OCI-LY1 (cell line): Measurements from ENCODE around the gene SUV39H1.

ENCODE experiments used
- H2AFZ ChIP-seq: fragments of 200-600 bp; sonication (generic), shearing (Covaris generic); 2 replicates; pipeline ENCODE4 v1.6.0; 2014; ENCODE audit warnings: antibody characterized with exemption, mild to moderate bottlenecking, low read length
- H3F3A ChIP-seq: fragments of 200-600 bp; sonication (generic), shearing (Covaris generic); 2 replicates; pipeline ENCODE4 v1.6.0; 2014; ENCODE audit warnings: mild to moderate bottlenecking, antibody characterized with exemption, low read length, moderate library complexity; ENCODE audit not compliant: insufficient read depth
- H3K27ac ChIP-seq: fragments of 200-600 bp; sonication (generic); 2 replicates; pipeline ENCODE4 v1.5.1; 2014; ENCODE audit warnings: low read length, mixed run types, mild to moderate bottlenecking, low read depth; ENCODE audit not compliant: poor library complexity, severe bottlenecking
- H3K27me3 ChIP-seq: fragments of 200-600 bp; sonication (generic); 2 replicates; pipeline ENCODE4 v1.6.0; 2014; ENCODE audit warnings: antibody characterized with exemption, mild to moderate bottlenecking, low read length, moderate library complexity; ENCODE audit not compliant: insufficient read depth
- H3K36me3 ChIP-seq: fragments of 200-600 bp; sonication (generic); 2 replicates; pipeline ENCODE4 v1.6.1; 2014; ENCODE audit warnings: mild to moderate bottlenecking, antibody characterized with exemption, low read length, moderate library complexity, mixed read lengths; ENCODE audit not compliant: insufficient read depth
- H3K4me1 ChIP-seq: fragments of 200-600 bp; sonication (generic); 2 replicates; pipeline ENCODE4 v1.5.1; 2014; ENCODE audit warnings: mild to moderate bottlenecking, low read length, moderate library complexity; ENCODE audit not compliant: insufficient read depth, severe bottlenecking
- H3K4me2 ChIP-seq: fragments of 200-600 bp; sonication (generic), shearing (Covaris generic); 2 replicates; pipeline ENCODE4 v1.6.1; 2014; ENCODE audit warnings: low read length
- H3K4me3 ChIP-seq: fragments of 200-600 bp; sonication (generic); 2 replicates; pipeline ENCODE4 v1.5.1; 2014; ENCODE audit warnings: low read length, low read depth, mild to moderate bottlenecking, mixed read lengths; ENCODE audit not compliant: poor library complexity, severe bottlenecking
- H3K79me2 ChIP-seq: fragments of 200-600 bp; shearing (Covaris generic); 2 replicates; pipeline ENCODE4 v1.6.1; 2016; ENCODE audit warnings: mixed run types, low read length, mixed read lengths; ENCODE audit not compliant: insufficient read depth
- H3K9ac ChIP-seq: fragments of 200-600 bp; sonication (generic), shearing (Covaris generic); 2 replicates; pipeline ENCODE4 v1.6.1; 2014; ENCODE audit warnings: mild to moderate bottlenecking, low read length, mixed read lengths
- H3K9me2 ChIP-seq: fragments of 200-600 bp; sonication (generic), shearing (Covaris generic); 2 replicates; pipeline ENCODE4 v1.6.1; 2014; ENCODE audit warnings: low read depth, mild to moderate bottlenecking, low read length, mixed read lengths
- H3K9me3 ChIP-seq: fragments of 200-600 bp; shearing (Covaris generic); 2 replicates; pipeline ENCODE4 v1.6.1; 2014; ENCODE audit warnings: low read length, mixed read lengths
- H4K20me1 ChIP-seq: fragments of 200-600 bp; sonication (generic), shearing (Covaris generic); 2 replicates; pipeline ENCODE4 v1.6.0; 2016; ENCODE audit warnings: mild to moderate bottlenecking, low read length; ENCODE audit not compliant: insufficient read depth
- CTCF ChIP-seq: fragments of 200-600 bp; sonication (generic), shearing (Covaris generic); IDR thresholded peaks from 2 replicates; pipeline ENCODE4 v1.5.1; 2017; ENCODE audit warnings: mild to moderate bottlenecking, antibody characterized with exemption, low read length, moderate library complexity, mixed read lengths
- EZH2 ChIP-seq: fragments of 200-600 bp; sonication (generic), shearing (Covaris generic); IDR thresholded peaks from 2 replicates; pipeline ENCODE4 v1.8.0; 2017; ENCODE audit warnings: borderline replicate concordance, mixed run types, mild to moderate bottlenecking, antibody characterized with exemption, low read length, moderate library complexity, mixed read lengths

Gene SUV39H1

GRCh38 chrX:48698306-48698705 lies 1.8 kb downstream of the SUV39H1 start:
- Histone ChIP-seq H3K9me2 (no peaks in the 10 kb centered on the region), H3K4me1 (peaks cover 20% of the 10 kb centered on the region), H4K20me1 (no peaks in the 10 kb centered on the region), H3F3A (no peaks in the 10 kb centered on the region), H2AFZ (no peak overlapping the region), H3K79me2 (peaks cover 7% of the 10 kb centered on the region; the same call in 1 of the 2 replicates), H3K9me3 (no peaks in the 10 kb centered on the region), H3K27me3 (no peaks in the 10 kb centered on the region), H3K27ac (no peak overlapping the region), H3K36me3 (peaks cover 48% of the 10 kb centered on the region), H3K4me2 (0 out of 2 replicates have a peak overlapping the region, but pooled peaks have one; percentile 94), H3K9ac (no peak overlapping the region), H3K4me3 (no peak overlapping the region)
- TF ChIP-seq EZH2 (no peak), CTCF (no peak)

DNA sequence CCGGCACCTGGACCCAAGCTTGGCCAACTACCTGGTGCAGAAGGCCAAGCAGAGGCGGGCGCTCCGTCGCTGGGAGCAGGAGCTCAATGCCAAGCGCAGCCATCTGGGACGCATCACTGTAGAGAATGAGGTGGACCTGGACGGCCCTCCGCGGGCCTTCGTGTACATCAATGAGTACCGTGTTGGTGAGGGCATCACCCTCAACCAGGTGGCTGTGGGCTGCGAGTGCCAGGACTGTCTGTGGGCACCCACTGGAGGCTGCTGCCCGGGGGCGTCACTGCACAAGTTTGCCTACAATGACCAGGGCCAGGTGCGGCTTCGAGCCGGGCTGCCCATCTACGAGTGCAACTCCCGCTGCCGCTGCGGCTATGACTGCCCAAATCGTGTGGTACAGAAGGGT lies 3.7 kb downstream of the SUV39H1 start:
- no peak overlapping the region for H3K9ac ChIP-seq
- peaks cover 18% of the 10 kb centered on the region for H3K4me1 ChIP-seq
- no peak for TF ChIP-seq EZH2
- TF ChIP-seq CTCF: no peak
- H3K9me2 ChIP-seq: no peaks in the 10 kb centered on the region
- H2AFZ ChIP-seq: no peak overlapping the region
- peaks cover 62% of the 10 kb centered on the region for H3K36me3 ChIP-seq
- H3K27me3 ChIP-seq: no peaks in the 10 kb centered on the region
- H3K27ac ChIP-seq: no peak overlapping the region
- H3K4me3 ChIP-seq: no peak overlapping the region
- H3K4me2 ChIP-seq: no peak overlapping the region
- peaks cover 7% of the 10 kb centered on the region; the same call in 1 of the 2 replicates for H3K79me2 ChIP-seq
- no peaks in the 10 kb centered on the region for H3K9me3 ChIP-seq
- no peaks in the 10 kb centered on the region for H4K20me1 ChIP-seq
- no peaks in the 10 kb centered on the region for H3F3A ChIP-seq

GRCh38 chrX:48700951-48701653 lies 4.6 kb downstream of the SUV39H1 start:
- H3K4me3 ChIP-seq: no peak overlapping the region
- H3K27ac ChIP-seq: no peak overlapping the region
- no peaks in the 10 kb centered on the region for H3F3A ChIP-seq
- H3K36me3 ChIP-seq: peaks cover 68% of the 10 kb centered on the region
- no peaks in the 10 kb centered on the region for H4K20me1 ChIP-seq
- no peak for TF ChIP-seq EZH2
- no peak for TF ChIP-seq CTCF
- peaks cover 7% of the 10 kb centered on the region; the same call in 1 of the 2 replicates for H3K79me2 ChIP-seq
- H2AFZ ChIP-seq: no peak overlapping the region
- H3K9me2 ChIP-seq: no peaks in the 10 kb centered on the region
- no peaks in the 10 kb centered on the region for H3K27me3 ChIP-seq
- no peak overlapping the region for H3K4me2 ChIP-seq
- H3K9ac ChIP-seq: no peak overlapping the region
- H3K9me3 ChIP-seq: no peaks in the 10 kb centered on the region
- H3K4me1 ChIP-seq: peaks cover 9% of the 10 kb centered on the region
